ENCODE results near the gene IL18.

DNA sequence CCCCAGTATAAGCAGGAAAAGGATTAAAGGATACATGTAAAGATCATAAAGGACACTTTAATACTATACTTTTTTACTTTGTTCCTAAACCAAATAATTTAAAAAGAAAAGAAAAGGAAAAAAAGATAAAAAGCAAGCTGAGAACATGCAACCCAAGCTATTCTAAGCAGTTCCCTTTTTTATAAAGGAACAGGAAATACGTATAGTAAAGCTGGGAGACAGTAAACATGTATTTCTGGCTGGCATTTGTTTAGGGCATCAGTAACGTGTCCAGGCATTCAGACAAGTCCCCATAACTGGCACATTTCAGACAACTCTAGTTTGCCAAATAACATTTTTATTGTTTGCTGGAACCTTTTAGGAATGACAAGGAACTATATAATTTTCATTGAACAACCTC is 36.4 kb upstream of the IL18 start:
- TF ChIP-seq EZH2 (IDR thresholded peaks at IDR 0.05; ENCODE audit: insufficient read depth, low read length) = no peak
- TF ChIP-seq, protein P1, sequence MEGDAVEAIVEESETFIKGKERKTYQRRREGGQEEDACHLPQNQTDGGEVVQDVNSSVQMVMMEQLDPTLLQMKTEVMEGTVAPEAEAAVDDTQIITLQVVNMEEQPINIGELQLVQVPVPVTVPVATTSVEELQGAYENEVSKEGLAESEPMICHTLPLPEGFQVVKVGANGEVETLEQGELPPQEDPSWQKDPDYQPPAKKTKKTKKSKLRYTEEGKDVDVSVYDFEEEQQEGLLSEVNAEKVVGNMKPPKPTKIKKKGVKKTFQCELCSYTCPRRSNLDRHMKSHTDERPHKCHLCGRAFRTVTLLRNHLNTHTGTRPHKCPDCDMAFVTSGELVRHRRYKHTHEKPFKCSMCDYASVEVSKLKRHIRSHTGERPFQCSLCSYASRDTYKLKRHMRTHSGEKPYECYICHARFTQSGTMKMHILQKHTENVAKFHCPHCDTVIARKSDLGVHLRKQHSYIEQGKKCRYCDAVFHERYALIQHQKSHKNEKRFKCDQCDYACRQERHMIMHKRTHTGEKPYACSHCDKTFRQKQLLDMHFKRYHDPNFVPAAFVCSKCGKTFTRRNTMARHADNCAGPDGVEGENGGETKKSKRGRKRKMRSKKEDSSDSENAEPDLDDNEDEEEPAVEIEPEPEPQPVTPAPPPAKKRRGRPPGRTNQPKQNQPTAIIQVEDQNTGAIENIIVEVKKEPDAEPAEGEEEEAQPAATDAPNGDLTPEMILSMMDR (IDR thresholded peaks at IDR 0.05; ENCODE audit: insufficient read depth, low read depth, low read length) = no peak
